HepG2 (cell line): ENCODE data around the gene NTS. TPM values are rescaled to one million over a fixed set of nuclear protein-coding genes. Genes with fewer than 3 reads are reported as not detected.

Source experiments
- ATAC-seq: fragments of 200-7000 bp; cut with Tn5 transposase; 3 replicates; pipeline ENCODE4 v1.9.1; 2020; ENCODE audit warnings: mild to moderate bottlenecking, moderate library complexity
- BruUV-seq: library from RNA; stranded (reverse); fragments of 400-500 nt; replicated peaks from 2 replicates; lab custom pipeline; 2021; lab: Mats Ljungman, UMichigan
- CTCF ChIA-PET: fragments of 300-600 bp; formaldehyde crosslinking; extraction: SDS; loops from one replicate; lab custom pipeline; 2021; ENCODE audit warnings: low total read pairs, inconsistent platforms, low intra/inter-chr PET ratio; lab: Yijun Ruan, JAX
- POLR2A ChIA-PET: fragments of 350-600 bp; sonication (Branson Sonifier 250); formaldehyde crosslinking; loops from one replicate; lab custom pipeline; 2020; ENCODE audit warnings: antibody characterized with exemption, inconsistent platforms; lab: Yijun Ruan, JAX
- DNase-seq: peaks from one replicate; pipeline ENCODE4 v3.0.0-alpha.2; 2015; ENCODE audit warnings: low spot score
- FAIRE-seq: peaks from 3 replicates; lab custom pipeline; 2011; peaks lifted over from hg19 to GRCh38; lab: Jason Lieb, UNC
- H2AFZ ChIP-seq: one replicate; pipeline ENCODE4 v1.6.1; 2011; ENCODE audit warnings: low read length, inconsistent platforms
- H3K27ac ChIP-seq: fragments of 300-600 bp; 3 replicates; pipeline ENCODE4 v1.8.0; 2011; ENCODE audit warnings: mixed run types, mild to moderate bottlenecking, mixed read lengths, low read length, inconsistent platforms; ENCODE audit not compliant: insufficient read depth; ENCODE audit errors: extremely low read length
- H3K27me3 ChIP-seq, 2 experiments: fragments of 200-600 bp in 1 of 2; 2 replicates in 1 of 2; 3 replicates in 1 of 2; pipeline versions ENCODE4 v1.6.0 to v1.8.0; 2011; ENCODE audit warnings: low read length in 2 of 2, mild to moderate bottlenecking in 2 of 2, moderate library complexity in 2 of 2, inconsistent platforms in 1 of 2; ENCODE audit not compliant: insufficient read depth in 2 of 2, control insufficient read depth in 1 of 2
- H3K36me3 ChIP-seq, 2 experiments: fragments of 200-600 bp in 1 of 2; replicated peaks in 1 of 2; 2 replicates in 1 of 2; 3 replicates in 1 of 2; pipeline versions ENCODE4 v1.5.1 to v1.8.0; 2011; ENCODE audit warnings: low read length in 2 of 2, inconsistent platforms in 1 of 2; ENCODE audit not compliant: insufficient read depth in 2 of 2, control insufficient read depth in 1 of 2
- H3K4me1 ChIP-seq: 2 replicates; pipeline ENCODE4 v1.5.1; 2012; ENCODE audit warnings: low read length, inconsistent platforms; ENCODE audit not compliant: insufficient read depth
- H3K4me2 ChIP-seq: 2 replicates; pipeline ENCODE4 v1.6.0; 2011; ENCODE audit warnings: low read depth, low read length, inconsistent platforms
- H3K4me3 ChIP-seq, 3 experiments: fragments of 200-600 bp in 1 of 3; sonication (generic), shearing (Covaris generic) in 1 of 3; replicated peaks in 1 of 3; 2 replicates each; pipeline ENCODE4 v1.5.1; 2011 to 2016; ENCODE audit warnings: low read length in 3 of 3, inconsistent platforms in 2 of 3, low read depth in 2 of 3, mild to moderate bottlenecking in 2 of 3, control low read depth in 1 of 3, mixed read lengths in 1 of 3; ENCODE audit not compliant: insufficient read depth in 1 of 3
- H3K79me2 ChIP-seq: one replicate; pipeline ENCODE4 v1.6.1; 2011; ENCODE audit warnings: low read length, inconsistent platforms; ENCODE audit not compliant: insufficient read depth
- H3K9ac ChIP-seq: 2 replicates; pipeline ENCODE4 v1.6.0; 2011; ENCODE audit warnings: mild to moderate bottlenecking, low read depth, low read length, inconsistent platforms; ENCODE audit not compliant: insufficient read depth
- H3K9me3 ChIP-seq: 2 replicates; pipeline ENCODE4 v1.5.1; 2012; ENCODE audit warnings: mild to moderate bottlenecking, low read length
- H4K20me1 ChIP-seq: 2 replicates; pipeline ENCODE4 v1.6.0; 2011; ENCODE audit warnings: inconsistent platforms, mild to moderate bottlenecking, low read length, moderate library complexity; ENCODE audit not compliant: insufficient read depth
- ARNT ChIP-seq: fragments of 450-650 bp; IDR thresholded peaks from 2 replicates; pipeline ENCODE4 v1.6.1; 2017
- CEBPG ChIP-seq: IDR thresholded peaks from 2 replicates; pipeline ENCODE4 v1.6.1; 2016
- FOXK2 ChIP-seq: fragments of 450-650 bp; IDR thresholded peaks from 2 replicates; pipeline ENCODE4 v1.6.1; 2016
- HNRNPUL1 ChIP-seq: fragments of 200-400 bp; formaldehyde crosslinking; IDR thresholded peaks from 2 replicates; pipeline ENCODE4 v1.6.1; 2017; ENCODE audit warnings: low read depth, mild to moderate bottlenecking, low read length, moderate library complexity
- IRX3 ChIP-seq: sonication (generic); formaldehyde crosslinking; IDR thresholded peaks from 2 replicates; pipeline ENCODE4 v1.8.1; 2023; ENCODE audit warnings: mild to moderate bottlenecking, low read depth, missing genetic modification reagents, borderline replicate concordance
- NPAS2 ChIP-seq: sonication (generic); formaldehyde crosslinking; IDR thresholded peaks from 2 replicates; pipeline ENCODE4 v1.8.0; 2022; ENCODE audit warnings: mild to moderate bottlenecking, missing genetic modification reagents, borderline replicate concordance
- POLR2AphosphoS5 ChIP-seq: IDR thresholded peaks from 2 replicates; pipeline ENCODE4 v1.6.1; 2012; ENCODE audit warnings: low read depth, low read length
- SOX13 ChIP-seq, 3 experiments: fragments of 450-650 bp in 1 of 3; sonication (generic) in 1 of 3; formaldehyde crosslinking in 1 of 3; IDR thresholded peaks in 2 of 3; conservative IDR thresholded peaks in 1 of 3; 2 replicates each; pipeline versions ENCODE4 v1.5.0 to v1.6.1; 2016 to 2020; ENCODE audit warnings: antibody characterized with exemption in 1 of 3, mild to moderate bottlenecking in 1 of 3, missing compliant biosample characterization in 1 of 3, missing genetic modification reagents in 1 of 3, moderate library complexity in 1 of 3
- WGBS: methylation state at CpG from one replicate; pipeline ENCODE4 v1.1.6; 2017; ENCODE audit warnings: low lambda C conversion rate; 5-methylcytosine and 5-hydroxymethylcytosine counted together
- in situ Hi-C: cut with HindIII; loops from 2 replicates; pipeline ENCODE4 v1.10.0; 2017; ENCODE audit warnings: low pct_unique_long_range_greater_than_20kb; ENCODE audit not compliant: extremely low pct_ligation_motif_present
- intact Hi-C: fragments of 100-400 bp; cut with micrococcal nuclease; formaldehyde crosslinking; loops from one replicate; pipeline ENCODE4 v1.10.0; 2022; ENCODE audit not compliant: unreplicated experiment
- polyA plus RNA-seq, 8 experiments: library from polyadenylated mRNA; depleted of rRNA in 3 of 8; stranded (reverse) in 7 of 8; unstranded in 1 of 8; fragments of >200 nt; fragmentation: Illumina TruSeq in 4 of 8; extraction: Trizol in 4 of 8; gene quantifications; 2 replicates each; pipeline versions ENCODE4 v1.2.1 to v1.2.3, GENCODE V29; 2011 to 2016; ENCODE audit warnings: low read depth in 4 of 8, missing spikeins in 1 of 8, mixed read lengths in 1 of 8; ENCODE audit not compliant: insufficient read depth in 1 of 8
- total RNA-seq, 5 experiments: library from RNA; depleted of rRNA; stranded (reverse); fragments of >200 nt; fragmentation: Illumina TruSeq; extraction: Trizol; gene quantifications; 2 replicates each; pipeline ENCODE4 v1.2.3, GENCODE V29; 2016; ENCODE audit warnings: low read depth in 1 of 5
- TF ChIP-seq, protein P1 (sequence below): sonication (generic); formaldehyde crosslinking; IDR thresholded peaks from 2 replicates; pipeline ENCODE4 v1.5.1; 2020; ENCODE audit warnings: mild to moderate bottlenecking, missing genetic modification reagents, moderate library complexity
- TF ChIP-seq, protein P2 (sequence below): sonication (generic); formaldehyde crosslinking; IDR thresholded peaks from 2 replicates; pipeline ENCODE4 v1.5.0; 2020; ENCODE audit warnings: mild to moderate bottlenecking, missing genetic modification reagents, moderate library complexity
- TF ChIP-seq, protein P3 (sequence below): sonication (generic); formaldehyde crosslinking; IDR thresholded peaks from 2 replicates; pipeline ENCODE4 v1.9.0; 2022; ENCODE audit warnings: missing genetic modification reagents, mild to moderate bottlenecking, borderline replicate concordance
- TF ChIP-seq, protein P4 (sequence below): sonication (generic); formaldehyde crosslinking; IDR thresholded peaks from 2 replicates; pipeline ENCODE4 v1.5.0; 2020; ENCODE audit warnings: missing genetic modification reagents
- TF ChIP-seq, protein P5 (sequence below): IDR thresholded peaks from 2 replicates; pipeline ENCODE4 v1.6.1; 2012; ENCODE audit warnings: low read length, improper control_type of control experiment
- TF ChIP-seq, protein P6 (sequence below): sonication (generic); formaldehyde crosslinking; conservative IDR thresholded peaks from 2 replicates; pipeline ENCODE4 v1.4.0; 2020; ENCODE audit warnings: missing genetic modification reagents

NTS gene
- total and polyA plus RNA-seq, 2 of the 13 experiments (the other 11 are each of a cell fraction or from before 2014, with no cell fraction given): 0.05 to 0.13 TPM

DNA sequence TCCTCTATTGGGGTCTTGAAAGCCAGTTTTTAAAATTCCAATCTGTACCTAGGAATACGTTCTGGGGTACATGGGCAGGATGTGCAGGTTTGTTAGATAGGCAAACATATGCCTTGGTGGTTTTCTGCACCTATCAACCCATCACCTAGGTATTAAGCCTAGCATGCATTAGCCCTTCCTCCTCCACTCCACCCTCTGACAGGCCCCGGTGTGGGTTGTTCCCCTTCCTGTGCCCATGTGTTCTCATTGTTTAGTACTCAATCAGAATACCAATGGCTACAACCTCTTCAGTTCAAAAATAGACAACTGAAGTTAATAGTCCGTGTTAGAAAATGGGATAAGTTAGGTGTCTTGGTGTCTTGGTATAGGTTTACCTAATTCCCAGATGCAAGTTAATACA is 3.4 kb downstream of the NTS start:
- no peak for FAIRE-seq
- Histone ChIP-seq H3K4me3 (no peak overlapping the region), H2AFZ (no peak overlapping the region), H3K27me3 (no peaks in the 10 kb centered on the region), H3K27ac (no peak overlapping the region), H3K79me2 (no peaks in the 10 kb centered on the region), H3K36me3 (no peaks in the 10 kb centered on the region), H4K20me1 (no peaks in the 10 kb centered on the region), H3K4me1 (no peaks in the 10 kb centered on the region), H3K9me3 (no peaks in the 10 kb centered on the region), H3K9ac (no peak overlapping the region), H3K4me2 (no peak overlapping the region)
- no peak for DNase-seq
- intact Hi-C loops (no loop called here), in situ Hi-C loops (no loop called here)
- no TSS peak for BruUV-seq
- WGBS: 1% methylated on average over 3 of the region's 3 CpGs
- ChIA-PET POLR2A (no interaction called here), CTCF (no interaction called here)
- no peak for ATAC-seq
- TF ChIP-seq NPAS2 (CRISPR knock-in tag) (no peak), SOX13 (IDR thresholded peaks at IDR 0.05) (no peak), SOX13 (CRISPR knock-in tag; conservative IDR thresholded peaks at IDR 0.05 in 1 of 2, IDR thresholded peaks at IDR 0.05 in 1 of 2) (no peak), ARNT (no peak), HNRNPUL1 (no peak), POLR2AphosphoS5 (no peak), IRX3 (no peak), FOXK2 (no peak), CEBPG (CRISPR knock-in tag) (no peak)
- TF ChIP-seq, protein P1, sequence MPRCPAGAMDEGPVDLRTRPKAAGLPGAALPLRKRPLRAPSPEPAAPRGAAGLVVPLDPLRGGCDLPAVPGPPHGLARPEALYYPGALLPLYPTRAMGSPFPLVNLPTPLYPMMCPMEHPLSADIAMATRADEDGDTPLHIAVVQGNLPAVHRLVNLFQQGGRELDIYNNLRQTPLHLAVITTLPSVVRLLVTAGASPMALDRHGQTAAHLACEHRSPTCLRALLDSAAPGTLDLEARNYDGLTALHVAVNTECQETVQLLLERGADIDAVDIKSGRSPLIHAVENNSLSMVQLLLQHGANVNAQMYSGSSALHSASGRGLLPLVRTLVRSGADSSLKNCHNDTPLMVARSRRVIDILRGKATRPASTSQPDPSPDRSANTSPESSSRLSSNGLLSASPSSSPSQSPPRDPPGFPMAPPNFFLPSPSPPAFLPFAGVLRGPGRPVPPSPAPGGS (CRISPR knock-in tag): no peak
- TF ChIP-seq, protein P2, sequence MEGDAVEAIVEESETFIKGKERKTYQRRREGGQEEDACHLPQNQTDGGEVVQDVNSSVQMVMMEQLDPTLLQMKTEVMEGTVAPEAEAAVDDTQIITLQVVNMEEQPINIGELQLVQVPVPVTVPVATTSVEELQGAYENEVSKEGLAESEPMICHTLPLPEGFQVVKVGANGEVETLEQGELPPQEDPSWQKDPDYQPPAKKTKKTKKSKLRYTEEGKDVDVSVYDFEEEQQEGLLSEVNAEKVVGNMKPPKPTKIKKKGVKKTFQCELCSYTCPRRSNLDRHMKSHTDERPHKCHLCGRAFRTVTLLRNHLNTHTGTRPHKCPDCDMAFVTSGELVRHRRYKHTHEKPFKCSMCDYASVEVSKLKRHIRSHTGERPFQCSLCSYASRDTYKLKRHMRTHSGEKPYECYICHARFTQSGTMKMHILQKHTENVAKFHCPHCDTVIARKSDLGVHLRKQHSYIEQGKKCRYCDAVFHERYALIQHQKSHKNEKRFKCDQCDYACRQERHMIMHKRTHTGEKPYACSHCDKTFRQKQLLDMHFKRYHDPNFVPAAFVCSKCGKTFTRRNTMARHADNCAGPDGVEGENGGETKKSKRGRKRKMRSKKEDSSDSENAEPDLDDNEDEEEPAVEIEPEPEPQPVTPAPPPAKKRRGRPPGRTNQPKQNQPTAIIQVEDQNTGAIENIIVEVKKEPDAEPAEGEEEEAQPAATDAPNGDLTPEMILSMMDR (CRISPR knock-in tag): no peak
- TF ChIP-seq, protein P3, sequence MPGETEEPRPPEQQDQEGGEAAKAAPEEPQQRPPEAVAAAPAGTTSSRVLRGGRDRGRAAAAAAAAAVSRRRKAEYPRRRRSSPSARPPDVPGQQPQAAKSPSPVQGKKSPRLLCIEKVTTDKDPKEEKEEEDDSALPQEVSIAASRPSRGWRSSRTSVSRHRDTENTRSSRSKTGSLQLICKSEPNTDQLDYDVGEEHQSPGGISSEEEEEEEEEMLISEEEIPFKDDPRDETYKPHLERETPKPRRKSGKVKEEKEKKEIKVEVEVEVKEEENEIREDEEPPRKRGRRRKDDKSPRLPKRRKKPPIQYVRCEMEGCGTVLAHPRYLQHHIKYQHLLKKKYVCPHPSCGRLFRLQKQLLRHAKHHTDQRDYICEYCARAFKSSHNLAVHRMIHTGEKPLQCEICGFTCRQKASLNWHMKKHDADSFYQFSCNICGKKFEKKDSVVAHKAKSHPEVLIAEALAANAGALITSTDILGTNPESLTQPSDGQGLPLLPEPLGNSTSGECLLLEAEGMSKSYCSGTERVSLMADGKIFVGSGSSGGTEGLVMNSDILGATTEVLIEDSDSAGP (CRISPR knock-in tag): no peak
- TF ChIP-seq, protein P4, sequence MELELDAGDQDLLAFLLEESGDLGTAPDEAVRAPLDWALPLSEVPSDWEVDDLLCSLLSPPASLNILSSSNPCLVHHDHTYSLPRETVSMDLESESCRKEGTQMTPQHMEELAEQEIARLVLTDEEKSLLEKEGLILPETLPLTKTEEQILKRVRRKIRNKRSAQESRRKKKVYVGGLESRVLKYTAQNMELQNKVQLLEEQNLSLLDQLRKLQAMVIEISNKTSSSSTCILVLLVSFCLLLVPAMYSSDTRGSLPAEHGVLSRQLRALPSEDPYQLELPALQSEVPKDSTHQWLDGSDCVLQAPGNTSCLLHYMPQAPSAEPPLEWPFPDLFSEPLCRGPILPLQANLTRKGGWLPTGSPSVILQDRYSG (CRISPR knock-in tag): no peak
- TF ChIP-seq, protein P5, sequence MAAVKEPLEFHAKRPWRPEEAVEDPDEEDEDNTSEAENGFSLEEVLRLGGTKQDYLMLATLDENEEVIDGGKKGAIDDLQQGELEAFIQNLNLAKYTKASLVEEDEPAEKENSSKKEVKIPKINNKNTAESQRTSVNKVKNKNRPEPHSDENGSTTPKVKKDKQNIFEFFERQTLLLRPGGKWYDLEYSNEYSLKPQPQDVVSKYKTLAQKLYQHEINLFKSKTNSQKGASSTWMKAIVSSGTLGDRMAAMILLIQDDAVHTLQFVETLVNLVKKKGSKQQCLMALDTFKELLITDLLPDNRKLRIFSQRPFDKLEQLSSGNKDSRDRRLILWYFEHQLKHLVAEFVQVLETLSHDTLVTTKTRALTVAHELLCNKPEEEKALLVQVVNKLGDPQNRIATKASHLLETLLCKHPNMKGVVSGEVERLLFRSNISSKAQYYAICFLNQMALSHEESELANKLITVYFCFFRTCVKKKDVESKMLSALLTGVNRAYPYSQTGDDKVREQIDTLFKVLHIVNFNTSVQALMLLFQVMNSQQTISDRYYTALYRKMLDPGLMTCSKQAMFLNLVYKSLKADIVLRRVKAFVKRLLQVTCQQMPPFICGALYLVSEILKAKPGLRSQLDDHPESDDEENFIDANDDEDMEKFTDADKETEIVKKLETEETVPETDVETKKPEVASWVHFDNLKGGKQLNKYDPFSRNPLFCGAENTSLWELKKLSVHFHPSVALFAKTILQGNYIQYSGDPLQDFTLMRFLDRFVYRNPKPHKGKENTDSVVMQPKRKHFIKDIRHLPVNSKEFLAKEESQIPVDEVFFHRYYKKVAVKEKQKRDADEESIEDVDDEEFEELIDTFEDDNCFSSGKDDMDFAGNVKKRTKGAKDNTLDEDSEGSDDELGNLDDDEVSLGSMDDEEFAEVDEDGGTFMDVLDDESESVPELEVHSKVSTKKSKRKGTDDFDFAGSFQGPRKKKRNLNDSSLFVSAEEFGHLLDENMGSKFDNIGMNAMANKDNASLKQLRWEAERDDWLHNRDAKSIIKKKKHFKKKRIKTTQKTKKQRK: no peak
- TF ChIP-seq, protein P6, sequence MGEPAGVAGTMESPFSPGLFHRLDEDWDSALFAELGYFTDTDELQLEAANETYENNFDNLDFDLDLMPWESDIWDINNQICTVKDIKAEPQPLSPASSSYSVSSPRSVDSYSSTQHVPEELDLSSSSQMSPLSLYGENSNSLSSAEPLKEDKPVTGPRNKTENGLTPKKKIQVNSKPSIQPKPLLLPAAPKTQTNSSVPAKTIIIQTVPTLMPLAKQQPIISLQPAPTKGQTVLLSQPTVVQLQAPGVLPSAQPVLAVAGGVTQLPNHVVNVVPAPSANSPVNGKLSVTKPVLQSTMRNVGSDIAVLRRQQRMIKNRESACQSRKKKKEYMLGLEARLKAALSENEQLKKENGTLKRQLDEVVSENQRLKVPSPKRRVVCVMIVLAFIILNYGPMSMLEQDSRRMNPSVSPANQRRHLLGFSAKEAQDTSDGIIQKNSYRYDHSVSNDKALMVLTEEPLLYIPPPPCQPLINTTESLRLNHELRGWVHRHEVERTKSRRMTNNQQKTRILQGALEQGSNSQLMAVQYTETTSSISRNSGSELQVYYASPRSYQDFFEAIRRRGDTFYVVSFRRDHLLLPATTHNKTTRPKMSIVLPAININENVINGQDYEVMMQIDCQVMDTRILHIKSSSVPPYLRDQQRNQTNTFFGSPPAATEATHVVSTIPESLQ (CRISPR knock-in tag): no peak
